ENCODE data around the gene COP1. TPM values are rescaled to one million over a fixed set of nuclear protein-coding genes. Genes with fewer than 3 reads are reported as not detected.

The COP1 gene
- total and polyA plus RNA-seq, 2 of the 8 experiments (the other 6 are each of a cell fraction or from before 2014, with no cell fraction given): 26.2 to 44.9 TPM

DNA sequence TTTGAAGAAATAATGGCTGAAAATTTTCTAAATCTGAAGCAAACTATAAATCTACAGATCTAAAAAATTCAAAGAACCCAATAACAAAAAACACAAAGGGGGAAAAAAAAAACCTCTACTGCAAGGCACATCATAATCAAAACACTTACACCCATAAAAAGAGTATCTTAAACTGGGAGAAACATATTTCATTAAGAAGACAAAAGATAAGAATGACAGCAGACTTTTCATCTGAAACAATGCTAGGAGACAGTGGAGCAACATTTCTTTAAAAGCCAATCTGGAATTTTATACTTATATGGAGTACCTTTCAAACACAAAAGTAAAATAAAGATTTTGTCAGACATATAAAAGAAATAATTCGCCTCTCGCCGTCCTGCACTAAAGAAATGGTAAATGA is 49.1 kb downstream of the COP1 start:
- FAIRE-seq: no peak
- no peak overlapping the region for H2BK20ac ChIP-seq (ENCODE audit: low read length)
- no peak overlapping the region; a peak in 1 of 8 replicates for H3K4me3 ChIP-seq (ENCODE audit: extremely low read depth in 1 of 4, insufficient read depth in 2 of 4, low read depth in 3 of 4, low read length in 4 of 4)
- no peak for DNase-seq (ENCODE audit: low read depth in 1 of 2, low spot score in 2 of 2)
- no peak overlapping the region for H3K14ac ChIP-seq (ENCODE audit: insufficient read length)
- H2AFZ ChIP-seq (ENCODE audit: low read length): no peak overlapping the region
- WGBS, 2 experiments (ENCODE audit: extremely low coverage in 1 of 2, insufficient coverage in 1 of 2, insufficient read length in 1 of 2, insufficient replicate concordance in 2 of 2, low coverage in 1 of 2, low lambda C conversion rate in 2 of 2, missing lambda C conversion rate in 1 of 2): 95% methylated on average over 3 of the region's 3 CpGs; no CpG with 5 or more reads in 1 of the 2 experiments
- peaks cover 0 to 14% (median 1%) of the 10 kb centered on the region in 4 experiments; a peak in 2 of 8 replicates for H3K36me3 ChIP-seq (ENCODE audit: control insufficient read depth in 2 of 4, insufficient read depth in 4 of 4, low read length in 3 of 4)
- H2BK15ac ChIP-seq (ENCODE audit: low read length): no peak overlapping the region
- no peak overlapping the region for H3K23ac ChIP-seq (ENCODE audit: insufficient read length)
- no peak overlapping the region for H3K4ac ChIP-seq (replicated peaks; ENCODE audit: insufficient read length, low read depth, low read length)
- no peak overlapping the region for H4K8ac ChIP-seq (ENCODE audit: extremely low read depth, insufficient read depth, low read length)
- no peaks in the 10 kb centered on the region for H3K27me3 ChIP-seq (replicated peaks in 1 of 4; ENCODE audit: control insufficient read depth in 3 of 4, extremely low read depth in 1 of 4, insufficient read depth in 3 of 4, low read length in 3 of 4)
- no peak overlapping the region for H3K56ac ChIP-seq (replicated peaks; ENCODE audit: insufficient read length, low read depth, low read length)
- no peak overlapping the region for H3K18ac ChIP-seq (ENCODE audit: extremely low read depth, low read length)
- no peak overlapping the region for H2BK5ac ChIP-seq (ENCODE audit: low read depth, low read length)
- H3K9me3 ChIP-seq (ENCODE audit: insufficient read depth in 2 of 2, low read depth in 1 of 2, low read length in 1 of 2): peaks cover 0 to 4% of the 10 kb centered on the region in 2 experiments; a peak in 1 of 4 replicates
- H2AK5ac ChIP-seq (ENCODE audit: low read depth, low read length): no peak overlapping the region
- ChIA-PET CTCF (ENCODE audit: partially characterized antibody) (no interaction called here), POLR2A (ENCODE audit: partially characterized antibody) (no interaction called here)
- no peaks in the 10 kb centered on the region for H4K20me1 ChIP-seq (replicated peaks in 1 of 2; ENCODE audit: control insufficient read depth in 1 of 2, insufficient read depth in 2 of 2, low read length in 2 of 2)
- no peak overlapping the region for H2BK120ac ChIP-seq (replicated peaks; ENCODE audit: low read depth, low read length)
- no peak overlapping the region for H3K4me2 ChIP-seq (ENCODE audit: insufficient read depth in 1 of 2, low read depth in 2 of 2, low read length in 2 of 2)
- no peak overlapping the region for H4K5ac ChIP-seq (ENCODE audit: insufficient read length, low read depth, low read length)
- H2BK12ac ChIP-seq (ENCODE audit: low read depth, low read length): no peak overlapping the region
- H3K23me2 ChIP-seq (ENCODE audit: low read depth, low read length): no peaks in the 10 kb centered on the region
- H3K4me1 ChIP-seq (replicated peaks in 1 of 4; ENCODE audit: control insufficient read depth in 3 of 4, insufficient read depth in 4 of 4, low read length in 3 of 4): peaks cover 0 to 6% (median 0%) of the 10 kb centered on the region in 4 experiments; a peak in 1 of 7 replicates
- no peak overlapping the region for H4K91ac ChIP-seq (replicated peaks; ENCODE audit: insufficient read length, low read length)
- no peaks in the 10 kb centered on the region for H3K79me1 ChIP-seq (ENCODE audit: low read depth, low read length)
- H3K27ac ChIP-seq (ENCODE audit: low read depth, low read length): no peak overlapping the region
- H3K79me2 ChIP-seq (ENCODE audit: control insufficient read depth in 1 of 2, insufficient read depth in 2 of 2, low read length in 2 of 2): peaks cover 0 to 20% of the 10 kb centered on the region in 2 experiments; a peak in 2 of 4 replicates
- no peak overlapping the region for H3K9ac ChIP-seq (replicated peaks in 1 of 4; ENCODE audit: extremely low read depth in 1 of 4, low read depth in 3 of 4, low read length in 3 of 4)
